Common myeloid progenitor, CD34-positive (primary cell): ENCODE results near the gene ZNF397.

Source experiments
- CTCF ChIA-PET: fragments of 350-600 bp; sonication (Branson Sonifier 250); formaldehyde crosslinking; loops from one replicate; lab custom pipeline; 2021; ENCODE audit warnings: antibody characterized with exemption; lab: Charles Lee
- POLR2A ChIA-PET: fragments of 350-600 bp; sonication (Branson Sonifier 250); formaldehyde crosslinking; loops from one replicate; lab custom pipeline; 2021; ENCODE audit warnings: antibody characterized with exemption; lab: Charles Lee
- DNase-seq, 3 donors: peaks; one replicate each; pipeline versions ENCODE4 v3.0.0 to v3.0.0-alpha.2; 2013
- H3K27ac ChIP-seq, 2 experiments: 1 replicate in 1 of 2; 2 replicates in 1 of 2; pipeline ENCODE4 v1.7.0; 2013; ENCODE audit warnings: inconsistent platforms in 2 of 2, low read length in 2 of 2, mild to moderate bottlenecking in 2 of 2, low read depth in 1 of 2, moderate library complexity in 1 of 2; ENCODE audit not compliant: severe bottlenecking in 2 of 2, insufficient read depth in 1 of 2, poor library complexity in 1 of 2
- H3K27me3 ChIP-seq, 5 experiments: replicated peaks in 2 of 5; 1 replicate in 3 of 5; 2 replicates in 2 of 5; pipeline versions ENCODE4 v1.6.1 to v1.7.0; 2013; ENCODE audit warnings: low read length in 4 of 5, mild to moderate bottlenecking in 2 of 5, moderate library complexity in 2 of 5, inconsistent platforms in 1 of 5; ENCODE audit not compliant: insufficient read depth in 5 of 5, control insufficient read depth in 4 of 5
- H3K36me3 ChIP-seq, 4 experiments: 1 replicate in 2 of 4; 2 replicates in 2 of 4; pipeline versions ENCODE4 v1.6.1 to v1.7.0; 2013; ENCODE audit warnings: low read length in 3 of 4, control low read depth in 1 of 4, mild to moderate bottlenecking in 1 of 4; ENCODE audit not compliant: control insufficient read depth in 4 of 4, insufficient read depth in 4 of 4
- H3K4me1 ChIP-seq, 4 experiments: 1 replicate in 3 of 4; 2 replicates in 1 of 4; pipeline versions ENCODE4 v1.6.1 to v1.7.1; 2013; ENCODE audit warnings: low read length in 3 of 4, mild to moderate bottlenecking in 3 of 4, control low read depth in 1 of 4, inconsistent platforms in 1 of 4, moderate library complexity in 1 of 4; ENCODE audit not compliant: control insufficient read depth in 4 of 4, insufficient read depth in 4 of 4; ENCODE audit errors: control extremely low read depth in 1 of 4
- H3K4me3 ChIP-seq, 7 experiments: 1 replicate in 4 of 7; 2 replicates in 3 of 7; pipeline versions ENCODE4 v1.5.1 to v1.7.0; 2013; ENCODE audit warnings: mild to moderate bottlenecking in 7 of 7, low read length in 6 of 7, moderate library complexity in 6 of 7, inconsistent platforms in 2 of 7, low read depth in 2 of 7, control low read depth in 1 of 7; ENCODE audit not compliant: insufficient read depth in 4 of 7, control insufficient read depth in 1 of 7; ENCODE audit errors: extremely low read depth in 1 of 7
- H3K9me3 ChIP-seq, 5 experiments: 1 replicate in 4 of 5; 2 replicates in 1 of 5; pipeline versions ENCODE4 v1.6.1 to v1.7.1; 2013; ENCODE audit warnings: low read length in 4 of 5, mild to moderate bottlenecking in 2 of 5, inconsistent platforms in 1 of 5, low read depth in 1 of 5, moderate library complexity in 1 of 5; ENCODE audit not compliant: control insufficient read depth in 4 of 5, insufficient read depth in 2 of 5; ENCODE audit errors: control extremely low read depth in 1 of 5
- WGBS: methylation state at CpG from one replicate; pipeline ENCODE4 v1.1.5; 2013; ENCODE audit not compliant: insufficient coverage; 5-methylcytosine and 5-hydroxymethylcytosine counted together

The ZNF397 gene

GRCh38 chr18:35268821-35269220 lies 28.0 kb downstream of the ZNF397 start:
- peaks cover 0 to 11% (median 8%) of the 10 kb centered on the region in 4 experiments for H3K4me1 ChIP-seq
- WGBS: 43% methylated on average over 1 of the region's 2 CpGs
- H3K27ac ChIP-seq: no peak overlapping the region
- ChIA-PET CTCF (interaction anchor here (0.9 to 1.1 kb wide), 2 partner anchors 20 to 37 kb away, joined by 4 to 5 read pairs; partner anchors contain the start of gene ZSCAN30), POLR2A (interaction anchor here (2.3 to 2.6 kb wide), 2 partner anchors 21 to 28 kb away, joined by 14 to 16 read pairs; partner anchors contain the start of genes ZNF397 and ZSCAN30)
- no peaks in the 10 kb centered on the region for H3K27me3 ChIP-seq
- peaks cover 0 to 16% (median 4%) of the 10 kb centered on the region in 4 experiments for H3K36me3 ChIP-seq
- peaks cover 5 to 31% (median 6%) of the 10 kb centered on the region in 5 experiments for H3K9me3 ChIP-seq
- DNase-seq: peak in 2 of 3 donors; percentile 72 to 82
- H3K4me3 ChIP-seq: no peak overlapping the region

- ChIA-PET CTCF (interaction anchor here (0.6 to 1.0 kb wide), 3 partner anchors 12 to 32 kb away, joined by 3 to 4 read pairs (median 3); no protein-coding TSS in a partner anchor), POLR2A (no interaction called here)
- peaks cover 0 to 15% (median 4%) of the 10 kb centered on the region in 4 experiments for H3K36me3 ChIP-seq
- no peaks in the 10 kb centered on the region for H3K27me3 ChIP-seq
- no peak overlapping the region for H3K27ac ChIP-seq
- WGBS: 95% methylated on average over 29 of the region's 35 CpGs
- H3K9me3 ChIP-seq: peaks cover 5 to 30% (median 12%) of the 10 kb centered on the region in 5 experiments
- peaks cover 0 to 10% (median 7%) of the 10 kb centered on the region in 4 experiments for H3K4me1 ChIP-seq
- no peak overlapping the region for H3K4me3 ChIP-seq
- no peak for DNase-seq
These were observed 30.8 kb downstream of the ZNF397 start for GRCh38 chr18:35271656-35272055.

GRCh38 chr18:35276267-35276666 lies 35.4 kb downstream of the ZNF397 start:
- CTCF ChIA-PET: no interaction called here
- Histone ChIP-seq H3K4me1 (no peaks in the 10 kb centered on the region), H3K27me3 (no peaks in the 10 kb centered on the region), H3K27ac (no peak overlapping the region), H3K36me3 (peaks cover 0 to 21% (median 6%) of the 10 kb centered on the region in 4 experiments), H3K9me3 (peaks cover 8 to 45% (median 21%) of the 10 kb centered on the region in 5 experiments), H3K4me3 (no peak overlapping the region)
- DNase-seq: no peak
- POLR2A ChIA-PET: no interaction called here
- WGBS: 100% methylated on average over 3 of the region's 3 CpGs

- no peaks in the 10 kb centered on the region for H3K27me3 ChIP-seq
- H3K36me3 ChIP-seq: peaks cover 2 to 27% (median 8%) of the 10 kb centered on the region in 4 experiments
- H3K4me3 ChIP-seq: no peak overlapping the region
- ChIA-PET CTCF (no interaction called here), POLR2A (no interaction called here)
- H3K9me3 ChIP-seq: peaks cover 8 to 45% (median 20%) of the 10 kb centered on the region in 5 experiments
- no peak overlapping the region for H3K27ac ChIP-seq
- no peak for DNase-seq
- no peaks in the 10 kb centered on the region for H3K4me1 ChIP-seq
These were observed 36.8 kb downstream of the ZNF397 start for GRCh38 chr18:35277633-35278032.

GRCh38 chr18:35278085-35278484 lies 37.3 kb downstream of the ZNF397 start:
- 100% methylated on average over 1 of the region's 1 CpG for WGBS
- no peak for DNase-seq
- H3K4me1 ChIP-seq: no peaks in the 10 kb centered on the region
- no peak overlapping the region for H3K4me3 ChIP-seq
- POLR2A ChIA-PET: no interaction called here
- CTCF ChIA-PET: interaction anchor here (1.3 kb wide), 1 partner anchor 10 kb away, joined by 3 read pairs; no protein-coding TSS in a partner anchor
- no peak overlapping the region for H3K27ac ChIP-seq
- H3K9me3 ChIP-seq: peaks cover 8 to 44% (median 21%) of the 10 kb centered on the region in 5 experiments
- H3K36me3 ChIP-seq: peaks cover 2 to 27% (median 8%) of the 10 kb centered on the region in 4 experiments
- H3K27me3 ChIP-seq: no peaks in the 10 kb centered on the region

GRCh38 chr18:35278969-35279368 lies 38.1 kb downstream of the ZNF397 start:
- H3K27me3 ChIP-seq: no peaks in the 10 kb centered on the region
- ChIA-PET CTCF (interaction anchor here (0.6 to 1.3 kb wide), 2 partner anchors 11 to 38 kb away, joined by 3 read pairs; no protein-coding TSS in a partner anchor), POLR2A (no interaction called here)
- H3K4me3 ChIP-seq: no peak overlapping the region
- H3K27ac ChIP-seq: no peak overlapping the region
- H3K36me3 ChIP-seq: peaks cover 2 to 35% (median 15%) of the 10 kb centered on the region in 4 experiments
- peaks cover 4 to 45% (median 28%) of the 10 kb centered on the region in 5 experiments for H3K9me3 ChIP-seq
- no peak for DNase-seq
- no peaks in the 10 kb centered on the region for H3K4me1 ChIP-seq

GRCh38 chr18:35282353-35282752 lies 41.5 kb downstream of the ZNF397 start:
- peaks cover 2 to 35% (median 24%) of the 10 kb centered on the region in 4 experiments for H3K36me3 ChIP-seq
- no CpG with 5 or more reads among the region's 1 CpG for WGBS
- H3K9me3 ChIP-seq: peaks cover 11 to 51% (median 32%) of the 10 kb centered on the region in 5 experiments
- H3K4me3 ChIP-seq: no peak overlapping the region
- CTCF ChIA-PET: interaction anchor here (0.5 kb wide), 1 partner anchor 28 kb away, joined by 3 read pairs; no protein-coding TSS in a partner anchor
- no peaks in the 10 kb centered on the region for H3K4me1 ChIP-seq
- DNase-seq: no peak
- H3K27ac ChIP-seq: no peak overlapping the region
- POLR2A ChIA-PET: interaction anchor here (0.6 kb wide), 1 partner anchor 9 kb away, joined by 3 read pairs; no protein-coding TSS in a partner anchor
- H3K27me3 ChIP-seq: no peaks in the 10 kb centered on the region
